Muscle of leg (tissue), 11 donors: ENCODE results near the gene TJP3. TPM values are rescaled to one million over a fixed set of nuclear protein-coding genes. Genes with fewer than 3 reads are reported as not detected.

Source experiments
- DNase-seq: peaks from one replicate; pipeline ENCODE4 v3.0.0; 2013
- H3K27ac ChIP-seq: one replicate; pipeline ENCODE4 v1.5.1; 2013; ENCODE audit warnings: mild to moderate bottlenecking, low read length, control low read depth
- H3K27me3 ChIP-seq: one replicate; pipeline ENCODE4 v1.6.1; 2013; ENCODE audit warnings: low read length; ENCODE audit not compliant: control insufficient read depth, insufficient read depth
- H3K36me3 ChIP-seq: one replicate; pipeline ENCODE4 v1.6.1; 2013; ENCODE audit warnings: low read length; ENCODE audit not compliant: control insufficient read depth, insufficient read depth
- H3K4me1 ChIP-seq: one replicate; pipeline ENCODE4 v1.6.1; 2013; ENCODE audit warnings: low read length; ENCODE audit not compliant: control insufficient read depth, insufficient read depth
- H3K4me3 ChIP-seq: one replicate; pipeline ENCODE4 v1.5.1; 2013; ENCODE audit warnings: low read length, control low read depth
- H3K9me3 ChIP-seq: replicated peaks from 2 replicates; pipeline ENCODE4 v1.6.1; 2013; ENCODE audit warnings: low read depth, low read length; ENCODE audit not compliant: control insufficient read depth
- whole genome bisulfite sequencing: methylation state at CpG from one replicate; pipeline ENCODE4 v1.1.5; 2013; ENCODE audit warnings: missing lambda C conversion rate; ENCODE audit not compliant: insufficient coverage; 5-methylcytosine and 5-hydroxymethylcytosine counted together
- polyA plus RNA-seq, 8 donors: library from polyadenylated mRNA; unstranded; fragments of 120-200 nt; gene quantifications; one replicate each; pipeline versions ENCODE4 v1.2.1 to v1.2.3, GENCODE V29; 2013; ENCODE audit warnings: inconsistent platforms in 1 of 8, low replicate concordance in 1 of 8; ENCODE audit not compliant: insufficient read length in 8 of 8, insufficient read depth in 1 of 8
- total RNA-seq: library from RNA; stranded (reverse); fragments of 120-200 nt; gene quantifications from one replicate; pipeline ENCODE4 v1.2.4, GENCODE V29; 2013

TJP3 gene
- total and polyA plus RNA-seq, 9 donors = 0.04 to 3.4 (median 0.35) TPM; not detected in 2

DNA sequence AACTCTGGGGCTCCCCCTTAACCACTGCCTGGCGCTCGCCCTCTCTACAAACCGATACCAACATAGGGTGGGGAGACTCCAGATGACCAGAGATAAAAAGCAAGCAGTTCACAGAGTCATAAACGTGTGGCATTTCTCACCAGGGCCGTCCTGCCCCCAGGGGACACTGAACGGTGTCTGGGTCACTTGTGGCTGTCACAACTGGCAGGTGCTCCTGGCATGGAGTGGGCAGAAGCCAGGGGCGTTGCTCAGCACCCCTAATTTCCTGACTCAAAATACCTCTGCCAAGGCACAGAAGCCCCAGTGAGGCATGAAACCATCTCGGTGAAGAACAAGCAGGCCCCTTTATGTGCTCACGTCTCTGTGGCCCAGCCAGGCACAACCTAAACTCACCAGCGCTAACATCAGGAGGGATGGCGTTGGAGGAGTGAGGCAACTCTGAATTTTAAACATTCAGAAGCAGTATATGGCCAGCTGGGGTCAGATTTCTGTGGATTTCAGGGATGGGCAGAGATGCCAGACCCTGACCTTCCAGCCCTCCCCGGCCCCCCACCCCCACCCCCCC, 9.7 kb upstream of the TJP3 start:
- Histone ChIP-seq H3K27ac (no peak overlapping the region), H3K36me3 (peaks cover 9% of the 10 kb centered on the region), H3K4me1 (peaks cover 24% of the 10 kb centered on the region), H3K4me3 (no peak overlapping the region), H3K9me3 (no peaks in the 10 kb centered on the region), H3K27me3 (no peaks in the 10 kb centered on the region)
- DNase-seq = no peak
- WGBS = 33% methylated on average over 4 of the region's 12 CpGs

DNA sequence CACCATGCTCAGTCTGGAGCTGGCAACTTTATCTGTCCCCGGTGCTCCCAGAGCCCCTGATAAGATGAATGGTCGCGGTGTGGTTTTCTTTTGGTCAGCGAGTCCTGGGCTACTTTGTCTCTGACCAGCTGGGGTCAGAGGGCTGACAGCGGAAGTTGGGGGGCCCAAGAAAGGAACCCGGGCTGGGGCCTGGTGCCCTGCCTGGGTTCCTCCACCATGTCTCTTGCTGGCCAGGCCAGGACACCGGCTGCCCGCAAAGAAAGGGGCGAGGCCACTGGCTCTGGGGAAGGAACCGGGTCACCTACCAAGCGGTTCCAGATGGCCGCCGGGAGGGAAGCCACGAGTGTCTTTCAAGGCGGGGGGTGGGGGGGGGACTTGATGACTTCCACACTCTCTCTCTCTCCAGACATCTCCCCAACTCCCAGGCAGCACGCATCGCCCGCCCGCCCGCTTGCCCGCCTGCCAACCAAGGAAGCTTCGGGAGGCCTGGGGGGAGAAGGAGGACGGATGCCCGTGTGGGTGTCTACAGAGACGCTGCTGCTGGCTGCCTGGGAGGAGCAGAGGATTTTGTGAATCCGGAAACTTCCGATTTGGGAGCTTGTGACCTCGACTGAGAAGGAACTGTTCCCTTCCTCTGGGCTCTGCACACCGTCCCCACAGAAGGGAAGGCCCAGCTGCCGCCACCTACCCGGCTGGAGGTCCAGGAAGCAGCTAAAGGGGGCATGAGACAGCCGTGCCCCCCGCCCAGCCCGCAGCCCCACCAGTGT, 9.0 kb upstream of the TJP3 start:
- Histone ChIP-seq H3K9me3 (no peaks in the 10 kb centered on the region), H3K4me3 (peak overlapping the region; percentile 56)
- 4% methylated on average over 16 of the region's 34 CpGs for WGBS

DNA sequence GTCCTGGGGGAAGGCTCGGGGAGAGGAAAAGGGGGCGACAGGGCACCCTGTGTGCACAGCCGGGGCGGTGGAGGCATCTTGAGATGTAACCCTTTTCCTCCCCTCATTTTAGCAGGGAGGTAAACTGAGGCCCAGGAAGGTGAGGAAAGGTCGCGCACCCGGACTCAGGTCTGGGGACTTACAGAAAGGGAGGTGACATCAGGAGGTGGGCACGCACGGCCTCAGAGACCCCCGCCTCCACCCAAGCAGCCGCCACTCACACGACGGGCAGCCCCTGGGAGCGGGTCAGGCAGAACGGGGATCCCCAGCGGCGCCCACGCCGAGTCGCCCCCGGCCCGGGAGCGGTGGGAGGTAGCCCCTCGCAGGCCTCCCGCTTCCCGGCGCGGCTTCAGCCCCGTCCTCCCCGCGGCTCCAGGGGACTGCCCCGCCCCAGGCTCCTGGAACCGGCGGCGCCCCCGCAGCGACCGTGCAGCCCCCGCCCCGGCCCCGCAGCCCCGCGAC, 8.4 kb upstream of the TJP3 start:
- WGBS = 0% methylated on average over 33 of the region's 43 CpGs
- Histone ChIP-seq H3K36me3 (peaks cover 9% of the 10 kb centered on the region), H3K4me1 (peaks cover 19% of the 10 kb centered on the region), H3K4me3 (peak overlapping the region; percentile 56), H3K27me3 (no peaks in the 10 kb centered on the region), H3K9me3 (no peaks in the 10 kb centered on the region), H3K27ac (peak overlapping the region; percentile 68)
- no peak for DNase-seq

More for the DNA sequence above, 9.0 kb upstream of the TJP3 start:
- H3K36me3 ChIP-seq = peaks cover 9% of the 10 kb centered on the region
- DNase-seq = peak; percentile 85
- H3K27ac ChIP-seq = peak overlapping the region; percentile 68
- no peaks in the 10 kb centered on the region for H3K27me3 ChIP-seq
- H3K4me1 ChIP-seq = peaks cover 21% of the 10 kb centered on the region

DNA sequence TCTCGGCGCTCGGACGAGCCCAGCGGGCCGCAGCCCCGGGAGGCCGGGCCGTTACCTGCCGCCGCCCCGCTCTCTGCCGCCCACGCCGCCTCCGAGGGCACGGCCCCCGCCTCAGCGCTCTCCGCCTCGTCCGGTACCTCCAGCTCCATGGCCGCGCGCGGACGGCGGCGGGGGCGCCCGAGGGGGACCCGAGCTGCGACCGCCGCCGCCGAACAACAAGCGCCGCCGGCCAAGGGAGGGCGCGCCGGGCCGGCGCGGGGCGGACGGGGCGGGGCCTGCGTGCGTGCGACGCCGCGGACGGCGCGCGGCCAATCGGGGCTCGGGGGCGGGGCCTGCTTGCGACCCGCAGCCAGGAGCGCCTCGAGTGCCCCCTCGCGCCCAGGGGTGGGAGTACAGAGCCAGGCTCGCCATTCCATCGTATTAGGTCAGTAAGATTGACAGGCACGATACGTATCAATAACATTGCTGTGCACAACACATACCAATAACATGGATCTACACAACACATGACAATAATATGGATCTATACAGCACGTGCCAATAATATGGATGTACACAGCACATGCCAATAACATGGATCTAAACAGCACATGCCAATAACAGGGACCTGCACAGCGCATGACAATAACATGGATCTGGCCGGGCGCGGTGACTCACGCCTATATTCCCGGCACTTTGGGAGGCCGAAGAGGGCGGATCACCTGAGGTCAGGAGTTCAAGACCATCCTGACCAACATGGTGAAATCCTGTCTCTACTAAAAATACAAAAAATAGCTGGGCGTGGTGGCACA, 7.7 kb upstream of the TJP3 start, which contains the start of gene PIP5K1C:
Gene PIP5K1C (minus strand): TSS at position 227 of the 791 bp plus-strand sequence. CDS start 78 bp downstream, at position 149.
- Histone ChIP-seq H3K4me1 (peaks cover 19% of the 10 kb centered on the region), H3K4me3 (peak within 1 kb of the TSS; percentile 56), H3K9me3 (no peaks in the 10 kb centered on the region), H3K27ac (peak within 1 kb of the TSS; percentile 68), H3K27me3 (no peaks in the 10 kb centered on the region), H3K36me3 (peaks cover 3% of the 10 kb centered on the region)
- WGBS = 3% methylated on average over 69 of the region's 82 CpGs
- DNase-seq = peak; percentile 91

DNA sequence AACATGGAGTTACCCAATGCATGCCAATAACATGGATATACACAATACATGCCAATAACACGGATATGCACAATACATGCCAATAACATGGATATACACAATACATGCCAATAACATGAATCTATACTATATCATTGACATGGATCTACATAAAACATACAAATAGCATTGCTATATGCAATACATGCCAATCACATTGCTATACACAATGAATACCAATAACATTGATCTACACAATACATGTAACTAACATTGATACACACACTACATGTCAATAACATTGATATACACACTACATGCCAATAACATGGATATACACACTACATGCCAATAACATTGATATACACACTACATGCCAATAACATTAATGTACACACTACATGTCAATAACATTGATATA, 7.0 kb upstream of the TJP3 start:
- no peak for DNase-seq
- Histone ChIP-seq H3K27me3 (no peaks in the 10 kb centered on the region), H3K4me3 (no peak overlapping the region), H3K9me3 (no peaks in the 10 kb centered on the region), H3K36me3 (no peaks in the 10 kb centered on the region), H3K27ac (no peak overlapping the region), H3K4me1 (peaks cover 19% of the 10 kb centered on the region)
- WGBS = 40% methylated on average over 1 of the region's 1 CpG

DNA sequence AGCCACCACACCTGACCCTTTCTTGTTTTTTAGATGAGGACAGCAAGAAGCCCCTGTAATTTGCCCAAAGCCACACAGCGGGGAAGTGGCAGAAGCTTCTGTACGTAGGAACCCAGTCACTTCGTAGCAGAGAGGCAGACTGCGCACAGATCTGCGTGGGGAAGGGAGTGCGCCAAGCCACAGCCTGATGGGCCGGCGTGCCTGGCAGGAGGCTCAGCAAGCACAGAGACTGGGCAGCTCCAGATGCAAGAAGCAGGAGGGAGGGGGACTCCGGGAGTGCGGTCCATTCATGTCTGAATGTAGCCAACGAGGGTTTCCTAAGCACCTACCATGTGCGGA, 347 bp upstream of the TJP3 start:
- Histone ChIP-seq H3K27ac (no peak overlapping the region), H3K4me3 (no peak overlapping the region), H3K9me3 (no peaks in the 10 kb centered on the region), H3K27me3 (peaks cover 18% of the 10 kb centered on the region), H3K4me1 (peaks cover 7% of the 10 kb centered on the region), H3K36me3 (no peaks in the 10 kb centered on the region)
- 70% methylated on average over 12 of the region's 12 CpGs for whole genome bisulfite sequencing
- DNase-seq = no peak

DNA sequence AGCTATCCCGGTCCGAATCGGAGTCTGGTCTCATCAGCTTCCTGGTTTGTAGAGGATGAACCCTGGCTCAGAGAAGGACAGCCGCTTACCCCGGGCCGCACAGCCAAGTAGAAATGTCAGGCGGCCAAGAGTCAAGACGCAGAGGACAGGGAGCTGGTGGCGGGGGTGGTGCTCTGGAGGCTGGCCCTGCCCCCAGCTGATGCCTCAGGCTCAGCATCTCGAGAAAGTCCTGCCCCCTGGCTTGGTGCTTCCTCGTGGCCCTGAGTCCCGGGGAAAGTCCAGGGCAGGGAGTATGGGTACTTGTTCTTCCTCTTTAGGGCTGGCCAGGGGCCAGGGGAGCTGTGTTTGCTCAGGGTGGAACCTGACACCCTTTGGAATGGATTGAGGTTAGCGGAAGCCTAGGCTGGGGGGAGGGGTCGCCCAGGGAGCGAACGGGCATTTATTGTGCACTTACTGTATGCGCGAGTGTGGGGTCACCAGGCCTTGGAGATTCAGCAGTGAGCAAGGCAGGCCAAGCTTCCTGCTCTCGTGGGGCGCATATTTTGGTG, 2.2 kb downstream of the TJP3 start:
- no peak overlapping the region for H3K27ac ChIP-seq
- H3K4me1 ChIP-seq = peaks cover 7% of the 10 kb centered on the region
- peaks cover 20% of the 10 kb centered on the region for H3K27me3 ChIP-seq
- DNase-seq = peak; percentile 64
- WGBS = 42% methylated on average over 20 of the region's 20 CpGs
- H3K36me3 ChIP-seq = no peaks in the 10 kb centered on the region
- no peaks in the 10 kb centered on the region for H3K9me3 ChIP-seq
- no peak overlapping the region for H3K4me3 ChIP-seq

DNA sequence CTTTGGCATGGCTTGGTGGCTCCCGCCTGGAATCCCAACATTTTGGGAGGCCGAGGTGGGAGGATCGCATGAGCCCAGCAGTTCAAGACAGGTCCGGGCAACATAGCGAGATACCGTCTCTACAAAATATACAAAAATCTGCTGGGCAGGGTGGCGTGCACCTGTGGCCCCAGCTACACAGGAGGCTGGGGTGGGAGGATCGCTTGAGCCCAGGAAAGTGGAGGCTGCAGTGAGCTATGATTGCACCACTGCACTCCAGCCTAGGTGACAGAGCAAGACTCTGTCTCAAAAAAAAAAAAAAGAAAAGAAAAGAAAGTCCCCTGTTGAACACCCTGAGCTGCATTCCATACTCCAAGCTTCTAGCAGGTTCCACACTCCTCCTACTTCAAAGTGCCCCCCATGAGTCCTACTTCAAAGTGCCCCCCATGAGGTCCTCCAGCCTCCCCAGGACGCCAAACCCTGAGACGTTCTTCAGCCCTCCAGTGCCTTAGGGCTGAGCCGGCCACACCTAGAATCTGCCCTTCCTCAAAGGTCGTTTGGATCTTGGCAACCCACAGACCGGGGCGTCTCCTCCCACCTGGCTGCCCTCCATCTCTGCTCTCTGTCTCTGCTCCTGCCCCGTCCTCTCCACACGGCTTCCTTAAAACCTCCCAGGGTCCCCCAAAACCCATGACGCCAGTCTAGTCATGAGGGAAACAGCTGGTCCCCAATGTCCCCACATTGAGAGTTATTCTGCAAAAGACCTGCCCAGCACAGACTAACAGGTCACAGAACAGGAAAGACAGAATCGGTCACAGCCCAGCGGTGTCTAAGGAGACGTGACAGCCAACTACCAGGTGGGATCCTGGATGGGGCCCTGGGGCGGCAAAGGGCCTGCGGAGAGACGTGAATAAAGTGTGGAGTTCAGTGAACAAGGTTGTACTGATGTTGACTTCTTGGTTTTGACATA, 4.8 kb downstream of the TJP3 start:
- 16% methylated on average over 14 of the region's 23 CpGs for WGBS
- H3K27ac ChIP-seq = no peak overlapping the region

DNA sequence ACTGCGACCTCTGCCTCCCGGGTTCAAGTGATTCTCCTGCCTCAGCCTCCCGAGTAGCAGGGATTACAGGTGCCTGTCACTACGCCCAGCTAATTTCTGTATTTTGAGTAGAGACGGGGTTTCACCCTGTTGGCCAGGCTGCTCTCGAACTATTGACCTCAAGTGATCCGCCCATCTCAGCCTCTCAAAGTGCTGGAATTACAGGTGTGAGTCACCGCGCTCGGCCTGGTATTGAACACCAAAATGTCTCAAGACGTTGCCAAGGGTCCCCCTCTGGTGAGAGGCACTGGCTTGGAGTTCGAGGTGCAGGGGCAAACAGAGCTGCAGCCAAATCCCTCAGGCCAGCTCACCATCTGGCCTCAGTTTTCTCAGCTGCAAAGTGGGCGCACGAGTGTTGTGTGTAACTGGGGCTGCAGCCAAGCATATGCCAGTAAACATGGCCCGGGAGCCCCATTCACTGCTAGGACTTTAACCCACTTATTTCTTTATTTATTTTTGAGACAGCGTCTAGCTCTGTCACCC, 8.0 kb downstream of the TJP3 start:
- no peak for DNase-seq
- H3K27me3 ChIP-seq = peaks cover 23% of the 10 kb centered on the region
- H3K4me1 ChIP-seq = no peaks in the 10 kb centered on the region
- WGBS = 82% methylated on average over 13 of the region's 16 CpGs
- H3K27ac ChIP-seq = no peak overlapping the region
- H3K4me3 ChIP-seq = no peak overlapping the region
- no peaks in the 10 kb centered on the region for H3K9me3 ChIP-seq
- no peaks in the 10 kb centered on the region for H3K36me3 ChIP-seq

More for the DNA sequence above, 4.8 kb downstream of the TJP3 start:
- no peak for DNase-seq
- Histone ChIP-seq H3K4me1 (peaks cover 6% of the 10 kb centered on the region), H3K36me3 (no peaks in the 10 kb centered on the region), H3K4me3 (no peak overlapping the region), H3K9me3 (no peaks in the 10 kb centered on the region), H3K27me3 (peaks cover 17% of the 10 kb centered on the region)
